NOMO-1 (cell line): Measurements from ENCODE around the gene BPIFB2.

ENCODE experiments used
- DNase-seq, 2 experiments: peaks; one replicate each; lab custom pipeline; 2025; ENCODE audit not compliant: unreplicated experiment in 2 of 2; lab: John Stamatoyannopoulos, UW

Gene BPIFB2

DNA sequence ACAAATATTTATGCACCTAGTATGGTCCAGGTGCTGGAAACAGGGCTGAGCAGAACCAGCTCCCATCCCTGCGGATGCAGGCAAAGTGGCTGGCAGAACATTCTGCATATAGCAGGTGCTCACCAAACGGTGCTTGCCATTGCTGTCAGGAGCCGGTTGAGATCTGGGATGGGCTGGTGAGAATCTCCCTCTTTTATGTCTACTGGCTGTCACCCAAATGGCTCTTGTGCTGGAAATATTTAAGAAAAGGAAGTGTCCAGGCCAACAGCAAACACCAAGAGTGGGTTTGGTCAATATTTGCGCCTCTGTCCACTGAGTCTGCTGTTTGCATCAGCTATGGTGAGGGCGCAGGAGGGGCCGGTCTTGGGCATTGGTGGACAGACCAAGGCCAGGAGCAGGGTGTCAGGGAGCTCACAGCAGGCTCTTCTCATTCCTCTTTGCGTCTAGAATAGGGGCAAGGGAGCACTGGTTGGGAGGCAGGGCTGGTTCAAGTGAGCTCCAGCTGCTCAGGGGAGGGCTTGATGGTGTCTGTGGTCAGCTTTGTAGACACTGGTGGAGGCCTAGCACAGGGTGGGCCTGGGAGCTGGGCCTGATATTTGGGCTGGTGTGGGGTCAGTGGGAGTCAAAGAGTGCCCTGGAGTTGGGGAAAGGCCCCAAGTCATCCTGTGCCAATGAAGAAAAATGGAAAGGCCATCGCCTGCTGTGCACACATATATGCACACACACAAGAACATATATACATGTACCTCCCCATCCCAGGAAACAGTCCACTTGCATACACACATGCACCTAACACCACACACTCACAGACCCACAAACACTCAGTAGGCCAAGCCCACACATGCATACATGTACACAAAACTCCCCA, 1.4 kb upstream of the BPIFB2 start:
- DNase-seq = no peak

- no peak for DNase-seq
Measured at GRCh38 chr20:33006776-33007375, 628 bp upstream of the BPIFB2 start.

- DNase-seq = no peak
Measured at GRCh38 chr20:33008336-33009213, 1.1 kb downstream of the BPIFB2 start.

- DNase-seq = no peak
Measured at GRCh38 chr20:33009214-33010132, 2.0 kb downstream of the BPIFB2 start.

DNA sequence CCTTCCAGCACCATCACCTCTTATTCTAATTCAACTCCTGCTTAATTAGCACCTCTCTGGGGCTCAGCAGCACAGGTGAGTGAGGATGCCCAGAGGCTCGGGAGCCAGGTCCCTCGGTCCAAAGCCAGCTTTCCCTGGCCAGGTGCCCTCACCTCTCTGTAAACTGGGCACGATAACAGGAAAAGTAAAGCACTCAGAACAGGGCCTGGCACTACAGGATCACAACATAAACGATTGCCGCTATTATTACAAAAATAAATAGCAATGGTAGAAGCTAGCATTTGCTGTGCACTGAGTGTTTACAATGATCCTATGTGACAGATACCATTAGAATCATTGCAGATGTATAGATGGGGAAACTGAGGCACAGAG, 2.6 kb downstream of the BPIFB2 start:
- DNase-seq = no peak

GRCh38 chr20:33010674-33011449, 3.4 kb downstream of the BPIFB2 start:
- DNase-seq = no peak

GRCh38 chr20:33012327-33013189, 5.1 kb downstream of the BPIFB2 start:
- DNase-seq = no peak

GRCh38 chr20:33013701-33014326, 6.3 kb downstream of the BPIFB2 start:
- no peak for DNase-seq

- DNase-seq = no peak
Measured at GRCh38 chr20:33014336-33015113, 7.0 kb downstream of the BPIFB2 start.

DNA sequence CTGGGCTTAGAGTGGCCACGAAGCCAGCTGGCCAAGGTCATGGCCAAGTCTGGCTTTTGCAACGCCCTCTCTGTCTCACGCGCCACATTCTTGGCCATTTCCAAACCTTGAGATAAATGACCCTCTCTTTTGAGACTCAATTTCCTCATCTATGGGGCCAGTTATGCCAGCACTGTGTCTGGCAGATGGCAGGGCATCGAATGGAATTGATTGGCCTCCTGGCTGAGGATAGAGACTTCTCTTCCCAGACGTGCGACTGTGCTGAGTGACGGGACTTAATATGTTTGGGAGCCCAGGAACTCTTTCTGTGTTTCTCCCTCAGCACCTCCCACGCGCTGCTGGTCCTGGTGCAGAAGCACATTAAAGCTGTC, 7.6 kb downstream of the BPIFB2 start:
- DNase-seq = no peak

- DNase-seq = no peak
Measured at GRCh38 chr20:33015700-33016580, 8.4 kb downstream of the BPIFB2 start.

- no peak for DNase-seq
Measured at GRCh38 chr20:33016581-33017109, 9.1 kb downstream of the BPIFB2 start.

DNA sequence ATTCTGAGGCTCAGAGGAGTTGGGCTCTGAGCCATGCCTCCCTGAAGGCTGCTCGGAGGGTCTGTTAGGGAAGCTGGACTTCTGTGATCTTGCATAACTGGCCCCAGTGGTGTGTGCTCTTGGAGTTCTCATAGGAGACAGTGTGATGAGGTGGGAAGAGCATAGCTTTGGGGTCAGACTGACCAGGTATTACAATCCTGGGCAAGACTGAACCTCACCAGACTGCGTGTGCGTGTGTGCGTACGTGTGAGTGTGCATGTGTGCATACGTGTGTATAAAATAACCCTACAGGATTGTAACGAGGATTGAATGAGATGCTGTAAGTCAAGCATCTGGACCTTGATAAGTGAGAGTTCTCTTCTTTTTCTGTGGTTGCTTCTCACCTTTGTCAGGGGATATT, 10.0 kb downstream of the BPIFB2 start:
- DNase-seq = no peak

DNA sequence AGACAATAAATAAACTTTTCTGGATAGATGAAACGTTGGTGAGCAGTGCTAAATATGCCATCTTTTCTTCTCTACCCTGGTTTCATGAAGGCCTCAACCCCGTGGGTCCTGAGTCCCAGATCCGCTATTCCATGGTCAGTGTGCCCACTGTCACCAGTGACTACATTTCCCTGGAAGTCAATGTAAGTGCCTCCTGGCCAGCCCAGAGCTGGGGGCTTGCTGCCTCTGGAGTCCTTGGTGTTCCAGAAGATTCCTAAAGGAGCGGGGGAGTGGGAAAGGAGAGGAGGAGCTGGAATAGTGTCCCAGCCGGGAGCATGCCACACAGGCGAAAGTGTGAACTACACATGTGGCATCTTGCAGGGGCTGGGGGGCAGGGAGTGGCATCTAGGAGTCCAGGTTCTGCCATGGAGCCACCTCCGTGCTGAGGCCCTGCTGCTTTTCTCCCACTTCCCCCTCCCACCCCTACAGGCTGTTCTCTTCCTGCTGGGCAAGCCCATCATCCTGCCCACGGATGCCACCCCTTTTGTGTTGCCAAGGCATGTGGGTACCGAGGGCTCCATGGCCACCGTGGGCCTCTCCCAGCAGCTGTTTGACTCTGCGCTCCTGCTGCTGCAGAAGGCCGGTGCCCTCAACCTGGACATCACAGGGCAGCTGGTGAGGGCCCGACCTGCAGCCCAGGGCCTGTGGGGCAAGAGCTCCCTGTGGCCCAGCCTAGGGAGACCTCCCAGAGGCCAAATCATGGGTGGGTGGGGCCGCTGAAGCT, 10.8 kb downstream of the BPIFB2 start:
- no peak for DNase-seq

DNA sequence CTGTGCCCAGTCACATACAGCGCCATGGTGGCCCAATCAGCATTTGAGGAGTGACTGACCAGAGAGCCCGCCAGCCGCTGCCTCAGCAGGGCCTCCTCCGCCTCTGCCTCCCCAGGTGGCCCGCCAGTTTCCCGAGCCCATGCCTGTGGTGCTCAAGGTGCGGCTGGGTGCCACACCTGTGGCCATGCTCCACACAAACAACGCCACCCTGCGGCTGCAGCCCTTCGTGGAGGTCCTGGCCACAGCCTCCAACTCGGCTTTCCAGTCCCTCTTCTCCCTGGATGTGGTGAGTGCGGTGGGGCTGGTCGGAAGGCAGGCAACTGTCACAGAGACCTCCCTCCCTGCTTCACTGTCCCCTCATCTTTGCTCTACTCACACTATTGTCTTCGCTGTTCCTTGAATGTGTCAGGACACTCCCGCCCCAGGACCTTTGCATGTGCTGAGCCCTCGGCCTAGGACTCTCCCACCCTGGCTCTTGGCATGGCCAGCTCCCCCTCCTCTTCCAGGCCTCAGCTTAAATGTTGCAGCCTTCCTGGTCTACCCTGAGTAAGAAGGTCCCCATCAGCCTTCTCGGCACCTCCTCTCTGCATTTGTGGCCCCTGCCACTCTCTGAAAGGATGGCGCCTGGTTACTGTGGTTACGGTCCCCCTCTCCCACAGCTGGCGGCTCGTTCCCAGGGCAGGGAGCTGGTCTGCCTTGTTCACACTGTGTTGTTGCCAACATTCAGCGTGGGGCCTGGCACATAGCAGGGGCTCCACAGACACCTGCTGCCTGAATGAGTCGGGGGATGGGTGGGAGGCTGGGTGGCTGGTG, 12.2 kb downstream of the BPIFB2 start:
- no peak for DNase-seq
